CD4-positive, alpha-beta T cell treated with Interferon gamma for 1 hour (primary cell): ENCODE measurements around the gene BIK.
"Not testable (repeated sequence)": the region's sequence is repeated elsewhere in the genome, so short reads cannot be mapped to it uniquely, and the experiment has no call there.

ENCODE experiments used
- DNase-seq: peaks from one replicate; pipeline ENCODE4 v3.0.0-alpha.2; 2020

BIK gene, protein sequence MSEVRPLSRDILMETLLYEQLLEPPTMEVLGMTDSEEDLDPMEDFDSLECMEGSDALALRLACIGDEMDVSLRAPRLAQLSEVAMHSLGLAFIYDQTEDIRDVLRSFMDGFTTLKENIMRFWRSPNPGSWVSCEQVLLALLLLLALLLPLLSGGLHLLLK

DNA sequence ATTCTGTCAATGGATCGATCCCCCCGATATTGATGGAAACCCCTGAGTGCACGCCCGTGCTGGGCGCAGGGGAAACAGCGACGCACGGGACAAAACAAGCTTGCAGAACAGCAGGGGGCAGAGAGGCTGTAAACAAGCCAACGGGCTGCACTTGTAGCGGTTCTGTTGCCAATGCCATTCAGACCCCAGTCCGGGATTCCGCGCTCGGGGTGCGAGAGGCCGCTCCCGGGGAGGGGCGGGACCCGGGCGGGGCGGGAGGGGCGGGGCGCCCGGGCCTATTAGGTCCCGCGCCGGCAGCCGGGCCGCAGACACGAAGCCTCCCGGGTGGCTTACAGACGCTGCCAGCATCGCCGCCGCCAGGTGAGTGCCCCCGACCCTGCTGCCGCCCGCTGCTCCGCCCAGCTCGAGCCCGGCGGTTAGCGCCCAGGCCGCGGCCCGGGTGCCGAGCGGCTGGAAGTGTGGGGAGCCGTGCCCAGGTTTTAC, at the start of gene BIK:
Gene BIK (plus strand): TSS at position 307 of the 483 bp plus-strand sequence. CDS start 13,273 bp downstream, outside the sequence.
- DNase-seq: peak; percentile 45

DNA sequence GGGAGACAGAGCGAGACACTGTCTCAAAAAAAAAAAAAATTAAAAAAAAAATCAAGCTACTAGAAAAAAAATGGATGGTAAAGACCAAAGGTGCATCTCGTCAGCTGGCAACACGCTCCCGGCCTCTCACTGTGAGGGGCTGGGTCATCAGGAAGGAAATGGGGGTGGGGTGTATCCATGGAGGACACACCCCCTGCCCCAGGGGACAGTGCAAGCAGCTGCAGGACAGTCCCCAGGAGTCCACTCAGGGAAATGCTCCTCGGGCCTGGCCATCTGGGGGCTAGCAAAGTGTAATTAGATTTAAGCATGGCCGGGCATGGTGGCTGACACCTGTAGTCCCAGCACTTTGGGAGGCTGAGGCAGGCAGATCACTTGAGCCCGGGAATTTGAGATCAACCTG, 44.4 kb upstream of the BIK start:
- DNase-seq: no peak

- DNase-seq: no peak
These were observed 43.6 kb upstream of the BIK start for GRCh38 chr22:43066844-43067385.

DNA sequence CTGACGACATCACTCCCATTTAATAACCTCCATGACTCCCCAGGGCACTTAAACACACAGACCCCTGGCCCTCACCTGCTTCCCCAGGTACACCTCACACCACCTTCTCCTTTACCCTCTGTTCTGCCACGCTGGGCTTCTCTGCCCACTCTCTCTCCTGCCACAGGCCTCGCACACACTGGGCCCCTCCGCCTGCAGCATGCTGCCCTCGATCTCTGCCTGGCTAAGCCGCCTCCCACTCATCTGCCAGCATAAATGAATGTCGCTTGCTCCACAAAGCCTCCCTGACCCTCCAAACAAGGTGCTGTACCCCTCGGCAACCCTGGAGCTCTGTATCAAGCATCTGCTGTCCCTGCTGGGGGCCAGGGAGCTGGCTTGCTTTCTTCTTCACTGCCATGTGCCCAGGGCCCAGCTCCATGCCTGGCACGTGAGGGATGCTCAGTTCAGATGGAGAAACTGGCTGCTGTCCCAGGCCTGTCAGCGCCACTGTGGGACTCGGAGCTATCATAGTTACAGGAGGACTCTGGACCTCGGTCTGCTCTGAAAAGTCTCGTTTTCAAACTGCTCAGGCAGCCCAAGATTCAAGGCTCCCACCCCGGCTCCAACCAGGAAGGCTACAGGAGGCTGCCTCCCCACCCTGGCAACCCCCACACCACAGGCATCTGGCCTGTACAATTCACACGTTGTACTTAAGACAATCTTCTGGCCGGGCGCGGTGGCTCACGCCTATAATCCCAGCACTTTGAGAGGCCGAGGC, 33.3 kb upstream of the BIK start:
- no peak for DNase-seq

DNA sequence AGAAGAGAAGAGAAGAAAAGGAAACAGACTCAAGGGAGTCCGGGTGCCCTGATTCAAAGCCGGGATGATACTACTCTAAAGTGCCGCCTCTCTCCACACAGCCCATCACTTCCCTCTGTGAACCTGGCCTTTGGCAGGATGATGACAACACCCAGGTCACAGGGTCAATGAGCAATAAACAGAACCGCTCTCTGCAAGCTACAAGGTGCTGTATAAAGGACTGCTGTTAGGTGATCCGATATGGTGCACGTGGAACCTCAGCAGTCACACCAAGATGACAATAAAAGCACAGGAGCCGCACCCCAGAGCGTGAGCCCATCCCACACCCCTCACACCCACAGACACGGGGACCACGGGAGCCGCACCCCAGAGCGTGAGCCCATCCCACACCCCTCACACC, 32.0 kb upstream of the BIK start:
- no peak for DNase-seq

DNA sequence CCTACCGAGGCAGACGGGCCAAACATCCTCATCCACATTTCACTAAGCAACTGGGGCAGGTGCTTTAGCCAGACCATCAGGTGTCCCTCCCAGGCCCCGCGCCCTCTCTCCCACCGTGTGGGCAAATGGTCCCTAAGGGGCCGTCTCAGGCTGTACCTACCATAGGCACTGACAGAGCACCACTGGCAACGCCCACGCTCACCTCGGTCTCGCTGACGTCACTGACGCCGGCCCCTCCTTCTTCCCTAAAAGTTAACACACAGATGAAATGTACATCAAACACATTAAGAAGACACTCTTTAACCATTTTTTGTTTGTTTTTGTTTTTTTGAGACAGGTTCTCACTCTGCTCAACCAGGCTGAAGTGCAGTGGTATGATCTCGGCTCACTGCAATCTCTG, 30.8 kb upstream of the BIK start:
- DNase-seq: no peak

- DNase-seq: no peak
These were observed 29.9 kb upstream of the BIK start for GRCh38 chr22:43080616-43081015.

GRCh38 chr22:43081968-43082367, 28.6 kb upstream of the BIK start:
- DNase-seq: no peak

GRCh38 chr22:43085658-43086606, 24.6 kb upstream of the BIK start:
- DNase-seq: no peak

DNA sequence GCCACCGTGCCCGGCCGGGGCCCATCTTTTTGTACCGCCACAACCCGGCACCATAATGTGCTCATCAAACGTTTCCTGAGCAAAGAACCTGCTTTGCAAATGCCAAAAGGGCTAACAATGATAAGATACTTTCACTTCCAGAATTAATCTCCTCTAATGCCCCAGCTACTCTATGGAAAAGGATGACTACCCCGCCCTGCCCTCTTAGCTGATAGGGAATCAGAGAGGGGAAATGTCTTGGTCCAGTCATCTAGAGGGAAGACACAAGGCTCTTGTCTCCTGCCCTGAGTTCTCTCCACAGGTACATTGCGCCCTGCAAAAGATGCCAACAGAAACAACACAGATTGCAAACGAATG, 21.9 kb upstream of the BIK start:
- no peak for DNase-seq

- peak; percentile 83 for DNase-seq
These were observed 21.4 kb upstream of the BIK start, which contains the start of gene TTLL1 for GRCh38 chr22:43088984-43089717. TTLL1 (minus strand) TSS chr22:43089391; CDS start chr22:43075586, 13,805 bp downstream.

- DNase-seq: peak; percentile 44
These were observed 20.3 kb upstream of the BIK start for GRCh38 chr22:43090130-43090789.

- no peak for DNase-seq
These were observed 18.5 kb upstream of the BIK start for GRCh38 chr22:43092085-43092484.

- DNase-seq: peak; percentile 54
These were observed 16.5 kb upstream of the BIK start for GRCh38 chr22:43094085-43094484.

DNA sequence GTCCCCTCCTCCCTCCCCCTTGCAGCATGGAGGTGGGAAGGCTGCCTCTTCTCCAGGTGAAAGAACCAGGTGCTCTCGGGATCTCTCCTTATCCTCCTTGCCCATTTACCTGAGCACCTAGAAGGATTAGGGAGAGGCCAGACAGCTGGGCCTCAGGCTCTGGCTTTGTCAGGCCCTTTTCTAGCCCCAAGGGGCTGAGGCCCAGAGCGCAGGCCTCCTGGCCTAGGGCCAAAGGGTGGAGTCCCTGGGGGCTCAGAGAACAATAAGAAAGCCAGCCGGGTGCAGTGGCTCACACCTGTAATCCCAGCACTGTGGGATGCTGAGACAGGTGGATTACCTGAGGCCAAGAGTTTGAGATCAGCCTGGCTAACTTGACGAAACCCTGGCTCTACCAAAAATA, 16.0 kb upstream of the BIK start:
- DNase-seq: no peak

DNA sequence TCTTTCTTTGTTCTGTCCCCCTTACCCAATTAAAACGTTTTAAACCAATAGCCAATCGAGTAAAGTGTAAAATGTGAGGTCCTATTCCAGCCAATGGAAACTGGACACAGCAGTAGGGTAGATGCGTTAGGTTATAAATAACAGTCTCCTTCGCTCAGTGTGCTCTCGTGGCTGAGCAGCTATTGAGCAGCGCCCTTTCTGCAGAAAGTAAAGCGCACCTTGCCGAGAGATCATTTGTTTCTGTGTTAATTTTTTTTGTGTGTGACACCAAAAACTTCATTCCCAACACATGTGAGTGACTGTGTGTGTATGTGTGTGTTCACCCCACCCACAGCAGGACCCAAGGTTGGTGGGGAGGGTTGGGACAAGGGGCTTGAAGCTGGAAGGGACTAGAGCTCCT, 14.1 kb upstream of the BIK start:
- no peak for DNase-seq

DNA sequence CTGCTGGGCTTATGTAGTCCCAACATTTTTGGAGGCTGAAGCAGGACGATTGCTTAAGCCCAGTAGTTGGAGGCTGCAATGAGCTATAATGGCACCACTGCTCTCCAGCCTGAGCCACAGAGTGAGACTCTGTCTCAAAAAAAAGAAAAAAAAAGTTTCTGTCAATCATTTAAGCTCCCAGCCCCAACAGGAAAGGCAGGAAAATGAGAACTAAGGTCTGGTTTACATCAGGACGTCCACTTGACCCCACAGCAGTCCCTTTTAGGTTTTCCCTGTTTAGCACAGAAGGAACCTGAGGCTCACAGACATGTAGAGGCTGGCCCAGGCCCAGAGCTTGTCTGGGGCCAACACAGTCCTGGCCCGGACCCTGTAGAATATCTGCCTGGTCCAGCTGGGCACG, 12.2 kb upstream of the BIK start:
- no peak for DNase-seq

DNA sequence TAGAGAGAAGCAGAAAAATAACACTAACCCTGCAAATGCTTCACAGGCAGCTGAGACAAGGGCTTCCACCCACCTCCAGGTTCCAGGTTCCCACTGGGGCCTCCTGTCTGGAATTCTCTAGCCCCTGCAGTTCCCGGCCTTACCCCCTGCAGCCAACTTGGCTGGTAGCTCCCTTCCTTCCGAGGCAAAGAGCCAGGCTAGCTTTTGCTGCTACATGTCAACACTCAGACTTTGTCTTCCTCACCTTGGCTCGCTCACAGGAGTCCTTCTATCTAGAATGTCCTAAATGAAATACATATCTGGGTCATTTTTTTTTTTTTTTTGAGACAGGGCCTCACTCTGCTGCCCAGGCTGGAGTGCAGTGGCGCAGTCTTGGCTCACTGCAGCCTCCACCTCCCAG, 11.5 kb upstream of the BIK start:
- no peak for DNase-seq

DNA sequence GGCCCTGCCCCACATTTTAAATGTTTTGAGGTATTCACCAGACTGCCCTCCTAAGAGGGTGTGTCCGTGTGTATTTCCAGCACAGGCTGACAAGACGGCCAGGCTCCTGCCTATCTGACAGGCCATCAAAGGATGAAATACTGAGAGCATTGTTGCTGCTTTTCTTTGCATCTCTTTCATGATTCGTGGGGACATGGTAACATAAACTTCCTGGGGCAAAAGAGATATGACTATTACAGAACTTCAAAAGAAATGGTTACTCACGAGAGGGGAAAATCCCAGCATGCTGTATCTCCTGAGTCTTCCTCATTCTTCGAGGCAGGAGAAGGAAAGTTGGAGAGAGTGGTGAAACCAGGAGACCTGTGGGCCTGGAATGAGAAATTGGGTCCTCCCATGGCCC, 10.3 kb upstream of the BIK start:
- DNase-seq: no peak

DNA sequence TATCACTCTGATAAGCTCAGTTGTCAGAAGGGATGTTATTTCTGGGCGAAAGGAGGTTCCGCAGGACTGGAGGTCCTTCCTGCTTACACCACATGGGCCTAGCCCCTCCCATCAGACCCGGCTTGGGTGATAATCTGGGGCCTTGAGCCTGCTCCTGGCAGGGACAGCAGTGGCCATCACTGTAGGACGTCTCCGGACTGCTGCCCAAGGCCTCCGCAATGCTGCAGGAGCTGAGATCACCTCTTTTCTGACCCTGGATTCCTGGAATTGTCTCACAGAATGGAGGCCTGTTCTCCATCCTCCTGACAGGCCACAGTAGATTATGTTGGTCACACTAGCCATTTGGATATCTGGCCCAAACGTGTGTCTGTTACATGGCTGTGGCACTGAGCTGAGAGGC, 9.2 kb upstream of the BIK start:
- DNase-seq: no peak

DNA sequence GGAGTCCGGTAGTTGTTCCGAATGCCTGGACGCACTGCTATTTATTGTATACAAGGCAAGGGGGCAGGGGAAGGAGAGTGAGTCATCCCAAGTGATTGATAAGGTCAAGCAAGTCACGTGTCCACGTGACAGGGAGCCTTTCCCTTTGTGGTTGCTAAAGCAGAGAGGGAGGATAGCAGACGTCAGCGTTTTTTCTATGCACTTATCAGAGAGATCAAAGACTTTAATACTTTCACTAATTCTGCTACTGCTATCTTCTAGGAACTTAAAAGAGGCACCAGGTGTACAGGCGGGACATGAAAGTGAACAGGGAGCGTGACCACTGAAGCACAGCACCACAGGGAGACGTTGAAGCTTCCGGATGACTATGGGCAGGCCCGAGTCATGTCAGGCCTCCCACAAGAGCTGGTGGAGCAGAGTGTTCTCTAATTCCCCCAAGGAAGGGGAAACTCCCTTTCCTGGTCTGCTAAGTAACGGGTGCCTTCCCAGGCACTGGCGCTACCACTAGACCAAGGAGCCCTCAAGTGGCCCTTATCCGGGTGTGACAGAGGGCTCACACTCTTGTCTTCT, 6.4 kb upstream of the BIK start:
- DNase-seq: not testable (repeated sequence)

- DNase-seq: not testable (repeated sequence)
These were observed 5.6 kb upstream of the BIK start for GRCh38 chr22:43104950-43105349.
